H9 (cell line): ENCODE results near the gene FARSA. TPM values are rescaled to one million over a fixed set of nuclear protein-coding genes. Genes with fewer than 3 reads are reported as not detected.
A peak's percentile ranks its signal among the peaks of the same experiment; 100 is the strongest.

Source experiments
- DNase-seq: peaks from one replicate; pipeline ENCODE4 v3.0.0-alpha.2; 2017
- H2AFZ ChIP-seq: one replicate; pipeline ENCODE4 v1.6.1; 2013; ENCODE audit warnings: mild to moderate bottlenecking, low read length, control low read depth, moderate library complexity
- H2AK5ac ChIP-seq: 2 replicates; pipeline ENCODE4 v1.6.1; 2013; ENCODE audit warnings: low read length, control low read depth, mixed read lengths; ENCODE audit not compliant: insufficient read length
- H2BK120ac ChIP-seq: one replicate; pipeline ENCODE4 v1.6.1; 2013; ENCODE audit warnings: low read depth, mild to moderate bottlenecking, low read length, control low read depth, inconsistent platforms; ENCODE audit not compliant: poor library complexity, severe bottlenecking
- H2BK12ac ChIP-seq: 2 replicates; pipeline ENCODE4 v1.6.1; 2013; ENCODE audit warnings: low read length, control low read depth, mixed read lengths, low read depth; ENCODE audit not compliant: insufficient read length
- H2BK15ac ChIP-seq: 2 replicates; pipeline ENCODE4 v1.6.1; 2013; ENCODE audit warnings: low read depth, low read length, control low read depth
- H2BK20ac ChIP-seq: one replicate; pipeline ENCODE4 v1.6.1; 2013; ENCODE audit warnings: low read depth, mild to moderate bottlenecking, low read length, control low read depth, inconsistent platforms; ENCODE audit not compliant: poor library complexity, severe bottlenecking
- H2BK5ac ChIP-seq: 2 replicates; pipeline ENCODE4 v1.6.1; 2013; ENCODE audit warnings: low read length, control low read depth, mixed read lengths; ENCODE audit not compliant: insufficient read length
- H3K14ac ChIP-seq: 2 replicates; pipeline ENCODE4 v1.6.1; 2013; ENCODE audit warnings: low read length, control low read depth; ENCODE audit not compliant: insufficient read depth
- H3K18ac ChIP-seq: 2 replicates; pipeline ENCODE4 v1.6.1; 2013; ENCODE audit warnings: low read depth, mild to moderate bottlenecking, mixed read lengths, low read length, control low read depth; ENCODE audit not compliant: insufficient read length
- H3K23ac ChIP-seq: 2 replicates; pipeline ENCODE4 v1.6.1; 2013; ENCODE audit warnings: low read length, control low read depth, mixed read lengths, low read depth; ENCODE audit not compliant: insufficient read length
- H3K23me2 ChIP-seq: 2 replicates; pipeline ENCODE4 v1.6.1; 2013; ENCODE audit warnings: low read depth, mild to moderate bottlenecking, mixed read lengths, low read length, control low read depth; ENCODE audit not compliant: insufficient read length, poor library complexity, severe bottlenecking
- H3K27ac ChIP-seq: 2 replicates; pipeline ENCODE4 v1.5.1; 2013; ENCODE audit warnings: low read length, control low read depth, mixed read lengths, low read depth; ENCODE audit not compliant: insufficient read length
- H3K27me3 ChIP-seq: 2 replicates; pipeline ENCODE4 v1.6.1; 2013; ENCODE audit warnings: low read length, control low read depth, inconsistent platforms; ENCODE audit not compliant: insufficient read depth
- H3K4ac ChIP-seq: 2 replicates; pipeline ENCODE4 v1.6.1; 2013; ENCODE audit warnings: low read depth, mild to moderate bottlenecking, control low read depth, inconsistent platforms, low read length, moderate library complexity
- H3K4me1 ChIP-seq: 2 replicates; pipeline ENCODE4 v1.6.1; 2013; ENCODE audit warnings: low read length, control low read depth, inconsistent platforms; ENCODE audit not compliant: insufficient read depth
- H3K4me2 ChIP-seq: 2 replicates; pipeline ENCODE4 v1.6.1; 2013; ENCODE audit warnings: low read length, control low read depth, mixed read lengths; ENCODE audit not compliant: insufficient read length, insufficient read depth
- H3K56ac ChIP-seq: 2 replicates; pipeline ENCODE4 v1.6.1; 2013; ENCODE audit warnings: low read depth, mild to moderate bottlenecking, mixed read lengths, low read length, control low read depth; ENCODE audit not compliant: insufficient read length
- H3K79me1 ChIP-seq: 2 replicates; pipeline ENCODE4 v1.6.1; 2013; ENCODE audit warnings: low read depth, mild to moderate bottlenecking, moderate library complexity, low read length, control low read depth, inconsistent platforms; ENCODE audit not compliant: insufficient read depth, poor library complexity, severe bottlenecking
- H3K79me2 ChIP-seq: 2 replicates; pipeline ENCODE4 v1.6.1; 2013; ENCODE audit warnings: low read length, control low read depth, inconsistent platforms; ENCODE audit not compliant: insufficient read depth
- H3K9ac ChIP-seq: 2 replicates; pipeline ENCODE4 v1.6.1; 2013; ENCODE audit warnings: low read length, control low read depth, mixed read lengths; ENCODE audit not compliant: insufficient read length; ENCODE audit errors: extremely low read depth
- H3K9me3 ChIP-seq: one replicate; pipeline ENCODE4 v1.6.1; 2013; ENCODE audit warnings: low read depth, low read length, inconsistent platforms; ENCODE audit not compliant: control insufficient read depth
- H3T11ph ChIP-seq: one replicate; pipeline ENCODE4 v1.6.1; 2013; ENCODE audit warnings: mild to moderate bottlenecking, low read length, control low read depth, inconsistent platforms
- H4K20me1 ChIP-seq: one replicate; pipeline ENCODE4 v1.6.1; 2013; ENCODE audit not compliant: control insufficient read depth, insufficient read length, insufficient read depth
- H4K5ac ChIP-seq: 2 replicates; pipeline ENCODE4 v1.6.1; 2013; ENCODE audit warnings: low read depth, mild to moderate bottlenecking, mixed read lengths, low read length, control low read depth; ENCODE audit not compliant: insufficient read length
- H4K8ac ChIP-seq: replicated peaks from 2 replicates; pipeline ENCODE4 v1.6.1; 2013; ENCODE audit warnings: low read length, control low read depth, mixed read lengths, low read depth; ENCODE audit not compliant: insufficient read length
- H4K91ac ChIP-seq: 2 replicates; pipeline ENCODE4 v1.6.1; 2013; ENCODE audit warnings: low read depth, mild to moderate bottlenecking, moderate library complexity, mixed read lengths, low read length, control low read depth; ENCODE audit not compliant: insufficient read length
- H3K27ac Mint-ChIP-seq, 3 experiments: 2 replicates in 2 of 3; 3 replicates in 1 of 3; pipeline ENCODE4 v1.8.0; 2020 to 2021; ENCODE audit warnings: mixed read lengths in 3 of 3, mild to moderate bottlenecking in 1 of 3, moderate library complexity in 1 of 3
- H3K27me3 Mint-ChIP-seq: 2 replicates; pipeline ENCODE4 v1.8.0; 2021; ENCODE audit warnings: low read depth, mild to moderate bottlenecking, moderate library complexity, mixed read lengths
- H3K36me3 Mint-ChIP-seq, 3 experiments: 2 replicates in 2 of 3; 3 replicates in 1 of 3; pipeline ENCODE4 v1.8.0; 2020 to 2021; ENCODE audit warnings: low read depth in 3 of 3, mixed read lengths in 3 of 3; ENCODE audit not compliant: insufficient read depth in 1 of 3
- H3K4me1 Mint-ChIP-seq, 2 experiments: 2 replicates each; pipeline ENCODE4 v1.8.0; 2020; ENCODE audit warnings: mixed read lengths in 2 of 2
- H3K4me3 Mint-ChIP-seq, 2 experiments: 2 replicates in 1 of 2; 3 replicates in 1 of 2; pipeline ENCODE4 v1.8.0; 2020 to 2021; ENCODE audit warnings: mild to moderate bottlenecking in 2 of 2, mixed read lengths in 2 of 2, moderate library complexity in 1 of 2
- H3K9me3 Mint-ChIP-seq, 2 experiments: 2 replicates in 1 of 2; 3 replicates in 1 of 2; pipeline ENCODE4 v1.8.0; 2020; ENCODE audit warnings: mild to moderate bottlenecking in 2 of 2, mixed read lengths in 2 of 2, moderate library complexity in 1 of 2
- CTCF ChIP-seq: fragments of 200-600 bp; sonication (generic); conservative IDR thresholded peaks from 3 replicates; pipeline ENCODE4 v1.8.0; 2021; ENCODE audit warnings: antibody characterized with exemption, mild to moderate bottlenecking
- WGBS: extraction: QIAGEN DNeasy Blood & Tissue Kit; methylation state at CpG from one replicate; pipeline ENCODE4 v1.1.7; 2013; ENCODE audit warnings: missing lambda C conversion rate, low lambda C conversion rate, mixed read lengths; ENCODE audit not compliant: insufficient read length; ENCODE audit errors: extremely low coverage; 5-methylcytosine and 5-hydroxymethylcytosine counted together
- total RNA-seq: library from RNA; stranded (reverse); gene quantifications from 2 replicates; pipeline ENCODE4 v1.2.1, GENCODE V29; 2021

Gene FARSA
- total RNA-seq, 1 experiment from 2014 or later, result 110 TPM

- no peaks in the 10 kb centered on the region for H3K9me3 ChIP-seq
- no peak overlapping the region for H2BK120ac ChIP-seq
- no peak overlapping the region for H4K8ac ChIP-seq
- H3K14ac ChIP-seq, result no peak overlapping the region
- H3K27me3 ChIP-seq, result no peaks in the 10 kb centered on the region
- no peak overlapping the region for H3K4me2 ChIP-seq
- no peak for TF ChIP-seq CTCF
- no peaks in the 10 kb centered on the region; the same call in 1 of the 2 replicates for H3K4me1 ChIP-seq
- H4K20me1 ChIP-seq, result no peaks in the 10 kb centered on the region
- Mint-ChIP-seq H3K4me3 (peak overlapping the region; percentile 30 to 88; a peak in 3 of 5 replicates), H3K36me3 (peaks cover 32 to 60% (median 58%) of the 10 kb centered on the region in 3 experiments), H3K4me1 (peaks cover 21 to 34% of the 10 kb centered on the region in 2 experiments), H3K27ac (peak overlapping the region in 2 of 3 experiments; percentile 68 to 92; a peak in 4 of 7 replicates), H3K9me3 (no peaks in the 10 kb centered on the region; a peak in 1 of 5 replicates), H3K27me3 (no peaks in the 10 kb centered on the region; the same call in 1 of the 2 replicates)
- no peak overlapping the region for H3K9ac ChIP-seq
- H2BK12ac ChIP-seq, result no peak overlapping the region
- H2AK5ac ChIP-seq, result no peak overlapping the region
- no peak overlapping the region for H3K27ac ChIP-seq
- no peak overlapping the region for H2BK5ac ChIP-seq
- H2BK15ac ChIP-seq, result no peak overlapping the region
- H2AFZ ChIP-seq, result no peak overlapping the region
- no CpG with 5 or more reads among the region's 1 CpG for WGBS
- peaks cover 3% of the 10 kb centered on the region for H3K23me2 ChIP-seq
- no peak overlapping the region for H3K23ac ChIP-seq
- H3K56ac ChIP-seq, result no peak overlapping the region
- H2BK20ac ChIP-seq, result no peak overlapping the region
- DNase-seq, result no peak
- H4K5ac ChIP-seq, result no peak overlapping the region
- no peak overlapping the region for H4K91ac ChIP-seq
- H3K18ac ChIP-seq, result no peak overlapping the region
- no peak overlapping the region for H3T11ph ChIP-seq
- no peak overlapping the region for H3K4ac ChIP-seq
- peaks cover 7% of the 10 kb centered on the region; the same call in 1 of the 2 replicates for H3K79me2 ChIP-seq
- H3K79me1 ChIP-seq, result peaks cover 5% of the 10 kb centered on the region
Observed at GRCh38 chr19:12954612-12954962, 21.1 kb upstream of the FARSA start.
